Tibial nerve (tissue), 4 donors: ENCODE results near the gene JAKMIP1. TPM values are rescaled to one million over a fixed set of nuclear protein-coding genes. Genes with fewer than 3 reads are reported as not detected.
"Not testable (repeated sequence)": the region's sequence is repeated elsewhere in the genome, so short reads cannot be mapped to it uniquely, and the experiment has no call there.

ENCODE experiments used
- DNase-seq, 2 donors: peaks; one replicate each; pipeline ENCODE4 v3.0.0-alpha.2; 2019; ENCODE audit warnings: low spot score in 2 of 2
- H3K27ac ChIP-seq, 4 donors: fragments of 200-600 bp; sonication (generic) in 3 of 4; one replicate each; pipeline ENCODE4 v1.5.1; 2017 to 2019; ENCODE audit warnings: mild to moderate bottlenecking in 1 of 4
- H3K27me3 ChIP-seq, 2 donors: fragments of 200-600 bp; sonication (generic) in 1 of 2; one replicate each; pipeline versions ENCODE4 v1.5.1 to v1.6.0; 2017 to 2019
- H3K36me3 ChIP-seq, 3 donors: fragments of 200-600 bp; sonication (generic); one replicate each; pipeline ENCODE4 v1.5.1; 2018 to 2019
- H3K4me1 ChIP-seq, 4 donors: fragments of 200-600 bp; sonication (generic) in 3 of 4; one replicate each; pipeline ENCODE4 v1.5.1; 2017 to 2019
- H3K4me3 ChIP-seq, 4 donors: fragments of 200-600 bp; sonication (generic) in 3 of 4; one replicate each; pipeline ENCODE4 v1.5.1; 2017 to 2019; ENCODE audit warnings: mild to moderate bottlenecking in 1 of 4, moderate library complexity in 1 of 4
- H3K9me3 ChIP-seq, 4 donors: fragments of 200-600 bp; sonication (generic) in 3 of 4; one replicate each; pipeline ENCODE4 v1.5.1; 2017 to 2019
- CTCF ChIP-seq, 5 experiments: fragments of 200-600 bp in 3 of 5; fragments of 450-650 bp in 2 of 5; sonication (generic) in 3 of 5; IDR thresholded peaks; one replicate each; pipeline ENCODE4 v1.5.1; 2016 to 2019; ENCODE audit warnings: antibody characterized with exemption in 5 of 5, mild to moderate bottlenecking in 3 of 5, moderate library complexity in 2 of 5
- EP300 ChIP-seq, 2 donors: sonication (generic); formaldehyde crosslinking; IDR thresholded peaks; one replicate each; pipeline ENCODE4 v1.6.1; 2017; ENCODE audit warnings: antibody characterized with exemption in 2 of 2, mild to moderate bottlenecking in 1 of 2
- POLR2A ChIP-seq, 2 donors: fragments of 450-650 bp; IDR thresholded peaks; one replicate each; pipeline ENCODE4 v1.6.1; 2017; ENCODE audit warnings: antibody characterized with exemption in 2 of 2, mild to moderate bottlenecking in 2 of 2, moderate library complexity in 2 of 2
- WGBS, 2 donors: methylation state at CpG; one replicate each; pipeline ENCODE4 v1.1.5; 2018; 5-methylcytosine and 5-hydroxymethylcytosine counted together
- total RNA-seq, 4 donors: library from RNA; depleted of rRNA; stranded (reverse); fragments of >200 nt; gene quantifications; one replicate each; pipeline ENCODE4 v1.1.0, GENCODE V29; 2016

Gene JAKMIP1
- total RNA-seq, 4 donors from 2014 or later = 0.30 to 2.5 (median 1.2) TPM

DNA sequence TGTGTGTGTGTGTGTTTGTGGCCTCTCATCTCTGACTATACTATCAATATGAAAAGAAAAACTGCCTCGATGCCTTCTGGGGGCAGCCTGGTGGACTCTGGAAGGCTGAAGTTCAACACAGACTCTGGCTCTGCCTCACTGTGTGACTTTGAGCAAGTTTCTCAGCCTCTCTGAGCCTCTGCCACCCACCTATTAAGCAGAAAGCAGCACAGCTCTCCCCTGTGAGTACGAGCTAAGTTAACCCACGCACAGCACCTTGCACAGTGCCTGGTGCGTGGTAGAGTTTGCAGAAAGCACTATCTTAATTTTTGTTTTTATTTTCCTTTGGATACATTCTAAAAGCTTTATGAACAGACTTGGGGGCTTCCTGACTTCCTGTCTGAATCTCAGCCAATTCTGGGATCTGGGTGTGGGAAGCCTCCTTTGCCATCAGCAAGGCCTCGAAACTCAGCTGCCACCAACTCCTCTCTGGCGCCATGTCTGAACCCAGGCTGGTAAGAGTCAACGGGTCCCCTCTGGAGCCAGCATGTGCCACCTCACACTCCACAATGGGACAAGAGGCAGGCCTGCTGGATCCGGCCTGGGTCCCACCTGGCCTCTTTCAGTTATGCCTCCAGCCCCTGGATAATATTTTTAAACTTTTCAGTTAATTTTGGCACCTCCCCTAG is 57.3 kb downstream of the JAKMIP1 start:
- H3K27ac ChIP-seq = no peak overlapping the region
- no peak for DNase-seq
- no peaks in the 10 kb centered on the region for H3K4me1 ChIP-seq
- peaks cover 0 to 21% (median 0%) of the 10 kb centered on the region in 4 donors for H3K9me3 ChIP-seq
- no peaks in the 10 kb centered on the region for H3K27me3 ChIP-seq
- H3K4me3 ChIP-seq = no peak overlapping the region
- no peaks in the 10 kb centered on the region for H3K36me3 ChIP-seq
- TF ChIP-seq POLR2A (IDR thresholded peaks at IDR 0.05) (no peak), EP300 (IDR thresholded peaks at IDR 0.05) (no peak), CTCF (IDR thresholded peaks at IDR 0.05) (no peak)
- 70 to 73% methylated on average over 8 of the region's 8 CpGs for WGBS, 2 donors

DNA sequence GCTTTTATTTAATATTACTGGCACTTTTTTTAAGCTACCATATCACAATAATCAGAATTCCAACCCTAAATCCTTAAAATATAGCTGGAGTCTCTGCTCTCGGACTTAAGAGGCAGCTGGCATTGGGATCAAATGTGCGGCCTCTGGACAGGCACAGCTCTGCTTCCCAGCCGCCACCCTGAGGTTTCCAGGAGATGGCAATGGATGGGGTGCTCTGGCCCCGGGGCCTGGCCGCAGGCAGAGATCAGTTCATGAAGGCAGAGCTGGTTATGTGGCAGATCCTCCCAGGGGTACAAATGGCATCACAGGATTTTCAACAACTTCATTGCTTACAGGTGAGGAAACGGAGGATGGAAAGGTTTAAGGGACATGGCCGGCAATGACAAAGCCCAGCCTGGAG is 57.8 kb downstream of the JAKMIP1 start:
- Histone ChIP-seq H3K4me3 (no peak overlapping the region), H3K4me1 (no peaks in the 10 kb centered on the region), H3K36me3 (no peaks in the 10 kb centered on the region), H3K27ac (no peak overlapping the region), H3K9me3 (peaks cover 0 to 18% (median 0%) of the 10 kb centered on the region in 4 donors), H3K27me3 (no peaks in the 10 kb centered on the region)
- no peak for TF ChIP-seq CTCF (IDR thresholded peaks at IDR 0.05)
- TF ChIP-seq EP300 (IDR thresholded peaks at IDR 0.05) = no peak
- no peak for TF ChIP-seq POLR2A (IDR thresholded peaks at IDR 0.05)
- WGBS, 2 donors = 86 to 88% methylated on average over 7 of the region's 7 CpGs
- DNase-seq = no peak

DNA sequence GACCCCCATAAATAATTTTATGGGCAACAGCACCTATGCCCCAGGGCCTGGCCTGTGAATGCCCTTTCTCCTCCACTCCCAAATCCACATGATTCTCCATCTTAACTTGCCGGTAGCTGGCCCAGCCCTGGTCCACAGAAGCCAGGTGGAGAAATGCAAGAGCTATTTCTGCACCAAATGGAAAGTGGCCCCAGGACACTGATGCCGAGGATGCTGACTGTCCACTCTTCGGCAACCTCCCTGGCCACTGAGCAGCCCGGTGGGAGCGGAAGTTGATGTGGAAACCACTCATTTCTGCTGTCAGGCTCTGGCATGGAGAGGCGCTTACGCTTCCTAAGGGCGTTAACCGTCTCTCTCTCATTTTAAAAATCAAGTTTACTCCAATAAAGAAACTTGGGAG is 58.8 kb downstream of the JAKMIP1 start:
- peaks cover 0 to 15% (median 0%) of the 10 kb centered on the region in 4 donors for H3K9me3 ChIP-seq
- DNase-seq = no peak
- H3K27me3 ChIP-seq = no peaks in the 10 kb centered on the region
- TF ChIP-seq EP300 (IDR thresholded peaks at IDR 0.05) = no peak
- TF ChIP-seq CTCF (IDR thresholded peaks at IDR 0.05) = no peak
- no peak for TF ChIP-seq POLR2A (IDR thresholded peaks at IDR 0.05)
- H3K27ac ChIP-seq = no peak overlapping the region
- no peak overlapping the region for H3K4me3 ChIP-seq
- WGBS, 2 donors = 67 to 71% methylated on average over 9 of the region's 9 CpGs
- H3K36me3 ChIP-seq = no peaks in the 10 kb centered on the region
- no peaks in the 10 kb centered on the region for H3K4me1 ChIP-seq

DNA sequence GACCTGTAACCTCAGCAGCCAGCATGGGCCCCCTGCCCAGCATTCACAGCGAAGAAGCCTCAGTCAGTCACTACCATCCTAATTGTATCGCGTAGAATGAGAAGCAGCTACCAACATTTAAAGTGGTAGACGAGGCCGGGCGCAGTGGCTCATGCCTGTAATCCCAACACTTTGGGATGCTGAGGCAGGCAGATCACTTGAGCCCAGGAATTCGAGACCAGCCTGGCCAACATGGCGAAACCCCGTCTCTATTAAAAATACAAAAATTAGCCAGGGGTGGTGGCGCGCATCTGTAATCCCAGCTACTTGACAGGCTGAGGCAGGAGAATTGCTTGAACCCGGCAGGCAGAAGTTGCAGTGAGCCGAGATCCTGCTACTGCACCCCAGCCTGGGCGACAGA is 59.3 kb downstream of the JAKMIP1 start:
- H3K9me3 ChIP-seq = peaks cover 0 to 15% (median 0%) of the 10 kb centered on the region in 4 donors
- H3K4me3 ChIP-seq, H3K4me1 ChIP-seq, DNase-seq, H3K27me3 ChIP-seq, H3K36me3 ChIP-seq, H3K27ac ChIP-seq: not testable (repeated sequence)
- WGBS, 2 donors = 83 to 88% methylated on average over 14 of the region's 14 CpGs

DNA sequence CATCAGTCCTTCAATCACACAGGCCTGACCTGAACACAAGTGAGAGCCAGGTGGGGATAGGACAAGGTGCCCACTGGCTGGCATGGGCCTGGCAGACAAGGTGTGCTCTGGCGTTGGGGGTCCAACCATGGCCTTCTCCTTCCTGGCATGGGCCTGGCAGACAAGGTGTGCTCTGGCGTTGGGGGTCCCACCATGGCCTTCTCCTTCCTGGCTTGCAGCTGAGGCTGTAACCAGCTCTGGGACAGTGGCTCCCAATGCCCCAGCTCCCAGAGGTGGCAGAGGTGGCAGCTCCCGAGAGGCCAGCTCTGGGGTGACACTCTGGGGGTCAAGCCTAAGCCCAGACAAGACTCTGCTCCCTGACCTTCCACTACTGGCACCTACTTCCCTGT is 62.6 kb downstream of the JAKMIP1 start:
- Histone ChIP-seq H3K4me3 (no peak overlapping the region), H3K36me3 (no peaks in the 10 kb centered on the region), H3K27ac (no peak overlapping the region), H3K9me3 (peaks cover 0 to 7% (median 0%) of the 10 kb centered on the region in 4 donors), H3K27me3 (no peaks in the 10 kb centered on the region), H3K4me1 (no peaks in the 10 kb centered on the region)
- WGBS, 2 donors = 71 to 75% methylated on average over 2 to 3 of the region's 3 CpGs
- TF ChIP-seq POLR2A (IDR thresholded peaks at IDR 0.05) = no peak
- no peak for TF ChIP-seq CTCF (IDR thresholded peaks at IDR 0.05)
- no peak for TF ChIP-seq EP300 (IDR thresholded peaks at IDR 0.05)
- no peak for DNase-seq
